Limb (tissue), 2 donors: ENCODE data around the gene GBP6.
"Not testable (repeated sequence)": the region's sequence is repeated elsewhere in the genome, so short reads cannot be mapped to it uniquely, and the experiment has no call there.

Experiments used
- DNase-seq, 2 donors: peaks; one replicate each; pipeline ENCODE4 v3.0.0-alpha.2; 2016; ENCODE audit errors: extremely low spot score in 2 of 2

The GBP6 gene

DNA sequence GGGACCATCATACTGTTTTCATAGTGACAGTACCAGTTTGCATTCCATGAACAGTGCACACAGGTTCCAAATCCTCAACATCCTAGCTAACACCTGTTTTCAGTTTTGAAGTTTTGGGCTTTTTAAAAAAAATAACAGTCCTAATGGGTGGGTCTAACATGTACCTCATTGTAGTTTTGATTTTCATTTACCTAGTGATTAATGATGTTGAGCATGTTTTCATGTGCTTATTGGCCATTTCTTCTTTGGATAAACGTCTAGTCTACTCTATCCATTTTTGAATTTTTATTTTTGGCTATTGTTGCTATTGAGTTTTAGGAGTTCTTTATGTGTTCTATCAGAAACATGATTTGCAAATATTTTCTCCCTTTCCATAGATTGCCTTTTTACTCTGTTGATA is 3.4 kb downstream of the GBP6 start:
- DNase-seq, result no peak

DNA sequence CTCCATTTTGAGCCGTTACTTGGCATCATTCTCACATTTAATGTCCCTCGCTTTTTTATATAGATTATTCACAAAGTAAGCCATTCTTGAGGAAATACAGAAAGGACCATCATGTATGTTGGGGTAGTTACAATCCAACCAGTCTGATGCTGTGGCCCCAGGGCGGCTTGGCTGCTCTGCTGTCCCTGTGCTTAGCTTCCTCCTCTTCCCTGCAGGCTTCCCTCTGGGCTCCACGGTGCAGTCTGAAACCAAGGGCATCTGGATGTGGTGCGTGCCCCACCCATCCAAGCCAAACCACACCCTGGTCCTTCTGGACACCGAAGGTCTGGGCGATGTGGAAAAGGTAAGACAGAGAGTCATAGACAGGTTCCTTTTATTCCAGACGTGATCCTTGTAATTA is 5.5 kb downstream of the GBP6 start:
- DNase-seq, result no peak

DNA sequence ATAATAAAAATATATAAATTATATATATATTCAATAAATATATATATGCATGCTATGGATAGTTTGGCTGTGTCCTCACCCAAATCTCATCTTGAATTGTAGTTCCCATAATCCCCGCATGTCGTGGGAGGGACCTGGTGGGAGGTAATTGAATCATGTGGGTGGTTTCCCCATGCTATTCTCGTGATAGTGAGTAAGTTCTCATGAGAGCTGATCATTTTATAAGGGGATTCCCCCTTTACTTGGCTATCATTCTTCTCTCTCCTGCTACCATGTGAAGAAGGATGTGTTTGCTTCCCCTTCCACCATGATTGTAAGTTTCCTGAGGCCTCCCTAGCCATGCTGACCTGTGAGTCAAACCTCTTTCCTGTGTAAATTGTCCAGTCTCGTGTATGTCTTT is 10.0 kb downstream of the GBP6 start:
- DNase-seq, result not testable (repeated sequence)

DNA sequence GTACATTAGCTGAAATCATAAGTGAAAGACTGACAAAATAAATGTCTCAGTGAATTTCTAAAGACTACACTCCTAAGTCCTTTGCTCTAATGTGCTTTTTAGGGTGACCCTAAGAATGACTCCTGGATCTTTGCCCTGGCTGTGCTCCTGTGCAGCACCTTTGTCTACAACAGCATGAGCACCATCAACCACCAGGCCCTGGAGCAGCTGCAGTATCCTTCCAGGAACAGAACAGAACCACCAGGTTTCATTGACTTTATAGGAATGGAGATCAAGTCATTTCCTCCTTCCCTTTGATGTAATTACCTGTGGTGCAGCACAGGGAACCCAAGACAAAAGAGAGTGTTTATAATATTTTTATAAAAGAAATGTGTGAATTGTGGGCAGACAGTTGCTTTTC is 14.1 kb downstream of the GBP6 start:
- DNase-seq, result no peak

DNA sequence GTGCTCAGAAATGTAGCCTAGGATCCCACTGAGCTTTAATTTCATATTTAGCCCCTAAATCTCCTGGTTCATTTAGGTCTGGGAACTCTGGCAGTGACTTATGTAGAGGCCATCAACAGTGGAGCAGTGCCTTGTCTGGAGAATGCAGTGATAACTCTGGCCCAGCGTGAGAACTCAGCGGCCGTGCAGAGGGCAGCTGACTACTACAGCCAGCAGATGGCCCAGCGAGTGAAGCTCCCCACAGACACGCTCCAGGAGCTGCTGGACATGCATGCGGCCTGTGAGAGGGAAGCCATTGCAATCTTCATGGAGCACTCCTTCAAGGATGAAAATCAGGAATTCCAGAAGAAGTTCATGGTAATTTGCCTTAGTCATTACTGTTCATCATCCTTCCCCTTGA is 17.8 kb downstream of the GBP6 start:
- DNase-seq, result no peak

DNA sequence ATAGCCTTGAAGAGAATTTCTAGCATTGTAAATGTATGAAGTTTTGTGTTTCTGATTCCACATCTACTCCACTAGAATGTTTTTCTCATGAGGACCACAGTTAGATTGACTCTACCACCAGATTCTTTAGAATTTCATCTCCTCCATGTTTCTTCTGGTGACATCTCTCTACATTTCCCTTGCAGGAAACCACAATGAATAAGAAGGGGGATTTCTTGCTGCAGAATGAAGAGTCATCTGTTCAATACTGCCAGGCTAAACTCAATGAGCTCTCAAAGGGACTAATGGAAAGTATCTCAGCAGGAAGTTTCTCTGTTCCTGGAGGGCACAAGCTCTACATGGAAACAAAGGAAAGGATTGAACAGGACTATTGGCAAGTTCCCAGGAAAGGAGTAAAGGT is 18.6 kb downstream of the GBP6 start:
- DNase-seq, result no peak

DNA sequence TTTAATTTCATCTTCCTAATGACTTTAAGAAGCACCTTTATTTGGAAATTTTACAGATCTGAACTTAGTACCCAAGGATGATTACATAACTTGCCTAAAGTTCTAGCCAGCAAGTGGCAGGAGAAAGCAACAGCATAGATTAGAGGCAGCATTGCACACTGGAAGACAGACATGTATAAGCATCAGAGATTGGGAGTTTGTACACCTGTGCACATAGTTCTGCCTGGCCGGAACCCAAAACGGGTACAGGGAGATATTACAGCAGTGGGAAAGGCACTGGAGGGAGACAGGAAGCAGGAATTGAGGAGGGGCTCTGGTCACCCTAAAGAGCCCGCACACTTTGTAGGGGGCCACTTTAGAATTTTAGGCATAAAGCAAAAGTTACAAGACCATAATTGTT is 19.3 kb downstream of the GBP6 start:
- no peak for DNase-seq

DNA sequence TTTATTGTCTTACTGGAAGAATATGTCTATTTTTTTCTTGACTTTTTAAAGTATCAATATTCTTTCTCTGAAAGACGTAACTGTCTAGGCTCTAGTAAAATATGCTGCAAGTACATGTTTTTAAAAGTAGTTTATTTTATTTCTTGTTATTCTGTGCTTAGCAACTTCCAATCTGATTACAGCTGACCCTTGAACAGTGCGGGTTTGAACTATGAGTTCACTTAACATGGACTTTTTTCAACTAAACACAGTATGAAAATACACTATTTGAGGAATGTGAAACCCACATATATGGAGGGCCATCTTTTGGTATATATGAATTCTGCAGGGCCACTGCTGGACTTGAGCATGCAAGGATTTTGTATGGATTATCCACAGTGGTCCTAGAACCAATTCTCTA is 26.8 kb downstream of the GBP6 start:
- no peak for DNase-seq

DNA sequence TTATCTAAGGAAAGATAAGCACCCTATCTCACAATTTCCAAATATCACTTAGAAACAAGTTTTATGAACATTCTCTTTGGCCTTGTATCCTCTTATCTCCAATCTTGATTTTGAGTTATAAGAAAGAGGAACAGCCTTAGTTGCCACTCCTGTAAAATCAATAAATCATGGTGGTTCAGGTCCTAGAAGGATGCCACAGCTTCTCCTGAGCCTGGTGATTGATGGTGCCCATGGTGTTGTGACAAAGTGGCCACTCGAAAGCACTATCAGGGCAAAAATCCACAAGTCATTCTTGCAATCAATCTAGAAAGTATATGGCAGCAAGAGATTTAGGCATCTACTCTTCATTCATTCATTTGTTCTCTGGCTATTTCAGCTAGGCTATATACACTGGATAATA is 27.8 kb downstream of the GBP6 start:
- DNase-seq, result no peak

DNA sequence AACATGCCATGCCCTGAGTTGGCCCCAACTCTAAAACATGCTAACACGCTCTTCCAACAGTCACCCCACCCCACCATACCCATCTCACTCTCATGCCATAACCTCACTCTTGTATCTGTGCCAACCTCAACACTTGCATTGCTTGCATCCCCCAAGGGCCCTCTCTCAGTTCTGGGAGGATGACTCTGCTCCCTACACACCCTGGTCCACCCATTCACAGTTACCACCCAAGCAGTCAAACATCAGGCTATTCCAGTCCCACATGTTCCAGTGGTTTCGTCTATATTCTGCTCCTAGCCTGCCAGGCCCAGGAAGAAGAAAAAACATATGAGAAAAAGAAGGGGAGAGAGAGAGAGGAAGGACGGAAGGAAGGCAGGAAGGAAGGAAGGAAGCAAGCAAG is 31.0 kb downstream of the GBP6 start:
- DNase-seq, result no peak

DNA sequence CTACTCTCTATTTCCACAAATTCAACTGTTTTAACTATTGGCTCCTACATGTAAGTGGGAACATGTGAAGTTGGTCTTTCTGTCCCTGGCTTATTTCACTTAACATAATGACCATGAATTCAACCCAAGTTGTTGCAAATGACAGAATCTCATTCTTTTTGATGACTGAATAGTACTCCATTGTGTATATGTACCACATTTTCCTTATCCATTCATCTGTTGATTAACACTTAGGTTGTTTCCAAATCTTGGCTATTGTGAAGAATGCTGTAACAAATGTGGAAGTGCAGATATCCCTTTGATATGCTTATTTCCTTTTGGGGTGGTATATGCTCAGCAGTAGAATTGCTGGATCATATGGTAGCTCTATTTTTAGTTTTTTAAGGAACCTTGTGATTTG is 33.0 kb downstream of the GBP6 start:
- DNase-seq, result no peak

DNA sequence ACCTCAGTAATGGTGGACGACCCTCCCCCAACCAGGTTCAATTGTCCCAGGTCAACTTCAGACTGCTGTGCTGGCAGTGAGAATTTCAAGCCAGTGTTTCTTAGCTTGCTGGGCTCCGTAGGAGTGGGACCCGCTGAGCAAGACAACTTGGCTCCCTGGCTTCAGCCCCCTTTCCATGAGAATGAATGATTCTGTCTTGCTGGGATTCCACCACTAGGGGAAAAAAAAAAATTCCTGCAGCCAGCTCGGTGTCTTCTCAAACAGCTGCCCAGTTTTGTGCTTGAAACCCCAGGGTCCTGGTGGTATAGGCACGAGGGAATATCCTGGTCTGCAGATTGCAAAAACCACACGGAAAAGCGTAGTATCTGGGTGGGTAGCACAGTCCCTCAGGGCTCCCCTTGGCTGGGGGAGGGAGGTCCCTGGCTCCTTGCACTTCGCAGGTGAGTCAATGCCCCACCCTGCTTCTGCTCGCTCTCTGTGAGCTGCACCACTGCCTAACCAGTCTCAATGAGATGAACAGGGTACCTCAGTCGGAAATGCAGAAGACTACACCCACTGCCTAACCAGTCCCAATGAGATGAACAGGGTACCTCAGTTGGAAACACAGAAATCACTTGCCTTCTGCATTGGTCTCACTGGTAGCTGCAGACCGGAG is 41.5 kb downstream of the GBP6 start:
- no peak for DNase-seq

DNA sequence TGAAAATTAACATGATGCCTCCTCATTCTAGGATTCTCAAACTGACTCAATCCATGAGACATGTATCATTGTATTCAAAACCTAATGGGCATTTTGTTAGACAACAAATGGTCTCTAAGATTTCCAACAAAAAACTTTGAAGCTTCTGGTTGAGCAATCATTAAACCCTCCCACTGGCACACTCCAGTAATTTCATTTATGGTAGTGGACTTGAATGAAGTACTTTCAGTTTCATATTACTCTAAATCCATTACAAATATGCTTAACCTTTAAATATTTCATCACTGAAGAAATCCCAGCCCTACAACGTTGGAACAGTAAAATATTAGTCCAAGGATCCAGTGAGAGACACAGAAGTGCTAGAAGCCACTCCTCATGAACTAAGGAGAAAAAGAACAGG is 43.5 kb downstream of the GBP6 start:
- no peak for DNase-seq

DNA sequence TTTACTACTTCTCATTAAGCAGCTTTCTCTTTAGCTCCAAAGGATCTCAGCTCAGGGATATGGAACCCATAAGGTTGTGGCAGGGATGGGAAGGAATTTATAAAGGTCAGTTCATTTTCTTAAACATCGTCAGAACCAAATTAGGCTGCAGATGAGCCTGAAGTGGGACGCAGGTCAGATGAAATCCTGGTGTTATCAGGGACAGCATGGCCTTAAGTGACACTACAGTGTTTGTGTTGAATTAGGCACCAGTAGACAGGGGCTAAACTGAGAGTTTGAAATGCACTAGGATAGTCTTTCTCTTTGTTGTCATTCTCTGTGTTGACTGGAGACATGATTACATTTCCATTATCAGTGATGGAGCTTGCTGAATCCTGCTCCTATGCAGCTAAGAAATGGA is 43.9 kb downstream of the GBP6 start:
- DNase-seq, result not testable (repeated sequence)

DNA sequence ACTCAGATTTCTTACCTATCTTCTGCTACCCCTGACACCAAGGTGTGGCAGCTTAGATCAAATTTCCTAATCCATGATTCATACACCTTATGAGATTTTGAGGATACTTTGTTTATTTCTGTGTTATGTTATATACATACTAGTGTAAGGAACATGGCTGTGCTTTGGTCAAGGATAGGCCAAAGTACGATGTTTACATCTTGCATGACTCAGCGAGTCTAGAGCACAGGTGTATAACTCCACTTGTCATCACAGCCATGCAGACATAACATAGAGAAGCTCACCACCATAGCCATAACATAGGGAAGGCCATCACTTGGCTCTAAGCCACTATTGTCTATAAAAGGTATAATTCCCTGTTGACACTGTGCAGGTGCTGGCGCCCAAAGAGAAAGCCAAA is 61.2 kb downstream of the GBP6 start:
- DNase-seq, result no peak

DNA sequence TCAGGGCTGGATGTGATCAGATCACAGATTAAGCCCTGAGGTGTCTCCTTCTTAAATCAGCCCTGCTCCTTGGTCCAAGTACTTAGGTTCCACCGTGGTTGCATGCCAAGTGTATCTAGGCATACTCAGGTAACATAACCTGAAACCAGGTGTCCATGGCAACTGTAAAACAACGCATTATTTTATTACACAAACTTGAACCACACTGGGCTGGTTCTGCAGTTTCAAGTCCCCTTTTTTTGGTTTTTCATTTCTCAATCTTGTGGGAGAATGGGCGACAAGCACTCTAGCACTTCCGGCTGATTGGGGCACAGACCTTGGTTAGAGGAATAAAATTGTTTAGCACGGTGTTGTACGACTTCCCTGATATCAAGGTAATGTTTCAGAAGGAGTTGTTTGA is 65.2 kb downstream of the GBP6 start:
- no peak for DNase-seq

DNA sequence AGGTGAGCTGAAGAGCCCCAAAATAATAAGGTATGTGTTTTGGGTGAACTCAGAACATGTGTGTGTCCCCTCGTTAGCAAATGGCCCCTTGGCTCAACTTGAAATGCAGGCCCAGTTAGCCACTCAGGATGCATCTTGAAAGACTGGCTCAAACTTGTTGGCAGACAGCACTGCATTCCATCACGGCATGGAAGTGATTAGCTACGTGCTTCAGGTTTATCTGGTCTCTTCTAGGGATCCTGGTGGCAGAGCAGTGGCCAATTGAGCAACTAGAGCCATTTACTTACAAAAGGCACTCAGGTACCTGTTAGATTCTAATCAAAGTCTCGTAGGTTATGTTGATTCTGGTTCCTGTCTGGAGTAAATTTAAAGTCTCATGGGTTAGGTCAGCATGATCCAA is 65.8 kb downstream of the GBP6 start:
- not testable (repeated sequence) for DNase-seq

DNA sequence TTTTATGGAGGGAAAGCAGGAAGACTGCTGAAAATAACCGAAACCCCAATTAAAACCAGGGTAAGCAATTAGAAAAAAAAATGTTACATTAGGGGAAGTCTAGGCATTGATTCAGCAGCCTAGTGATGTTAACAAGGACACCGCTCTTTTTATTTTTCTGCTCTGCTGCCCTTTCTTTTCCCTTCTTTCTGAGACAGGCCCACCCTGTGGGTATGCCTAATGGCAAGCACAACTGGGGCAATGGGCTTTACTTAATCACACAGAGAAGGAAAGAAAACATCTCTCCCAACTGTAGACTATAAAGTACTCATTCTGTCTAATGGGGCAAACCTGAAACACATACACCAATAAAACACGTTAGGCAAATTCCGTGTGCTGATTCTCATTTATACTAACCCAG is 69.6 kb downstream of the GBP6 start:
- no peak for DNase-seq

DNA sequence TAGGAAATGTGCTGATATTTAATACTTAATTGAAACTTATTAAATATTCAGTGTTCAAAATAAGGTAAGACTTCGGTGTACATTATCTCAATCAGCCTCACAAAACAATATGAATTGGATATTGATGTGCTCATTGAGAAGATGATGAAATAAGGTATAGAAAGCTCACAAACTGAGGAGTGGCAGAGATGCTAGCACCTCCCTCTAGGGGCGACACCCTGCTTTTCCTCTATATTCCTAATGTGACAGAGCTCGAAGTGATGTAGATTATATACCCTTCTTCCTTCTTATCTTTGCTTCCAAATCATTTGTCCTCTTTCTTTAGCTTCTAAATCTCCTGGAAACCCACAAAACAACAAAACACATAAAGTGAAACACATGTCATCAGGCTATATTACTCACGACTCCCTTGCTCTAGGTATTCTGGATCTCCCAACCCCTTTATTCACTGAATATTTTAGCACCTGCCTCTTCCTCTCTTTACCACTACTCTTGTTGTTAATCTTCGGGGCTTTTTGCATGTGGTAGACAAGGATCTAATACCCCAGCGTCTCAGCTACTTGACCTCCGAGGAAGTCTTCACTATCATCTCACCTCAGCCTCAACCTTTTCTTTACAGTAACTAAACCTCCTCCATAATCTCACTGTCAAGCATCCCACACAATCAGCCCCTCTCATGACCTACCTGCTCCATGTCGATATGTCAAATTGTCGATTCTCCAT is 70.4 kb downstream of the GBP6 start:
- DNase-seq, result not testable (repeated sequence)
